Karpas-422 (cell line): ENCODE results near the gene PDE2A. TPM values are rescaled to one million over a fixed set of nuclear protein-coding genes. Genes with fewer than 3 reads are reported as not detected.
A peak's percentile ranks its signal among the peaks of the same experiment; 100 is the strongest.

ENCODE experiments used
- DNase-seq: peaks from one replicate; pipeline ENCODE4 v3.0.0-alpha.2; 2015
- H2AFZ ChIP-seq: fragments of 200-600 bp; sonication (generic); 2 replicates; pipeline ENCODE4 v1.6.1; 2014; ENCODE audit warnings: antibody characterized with exemption, low read length, mixed read lengths
- H3K27ac ChIP-seq: fragments of 200-600 bp; sonication (generic); 2 replicates; pipeline ENCODE4 v1.5.1; 2014; ENCODE audit warnings: mild to moderate bottlenecking, low read length, moderate library complexity
- H3K27me3 ChIP-seq: fragments of 200-600 bp; sonication (generic); 2 replicates; pipeline ENCODE4 v1.6.1; 2014; ENCODE audit warnings: low read length, mixed read lengths
- H3K36me3 ChIP-seq: fragments of 200-600 bp; sonication (generic); 2 replicates; pipeline ENCODE4 v1.6.1; 2014; ENCODE audit warnings: low read length, mixed read lengths; ENCODE audit not compliant: insufficient read depth
- H3K4me1 ChIP-seq: fragments of 200-600 bp; sonication (generic); 2 replicates; pipeline ENCODE4 v1.6.1; 2014; ENCODE audit warnings: mild to moderate bottlenecking, low read length, mixed read lengths
- H3K4me2 ChIP-seq: fragments of 200-600 bp; sonication (generic); 2 replicates; pipeline ENCODE4 v1.6.1; 2014; ENCODE audit warnings: low read length, low read depth, mild to moderate bottlenecking; ENCODE audit not compliant: poor library complexity, severe bottlenecking
- H3K4me3 ChIP-seq: fragments of 200-600 bp; sonication (generic); 2 replicates; pipeline ENCODE4 v1.5.1; 2014; ENCODE audit warnings: mild to moderate bottlenecking, antibody characterized with exemption, low read length, mixed read lengths
- H3K79me2 ChIP-seq: fragments of 200-600 bp; sonication (generic); 2 replicates; pipeline ENCODE4 v1.6.1; 2014; ENCODE audit warnings: mild to moderate bottlenecking, low read length, mixed read lengths
- H3K9ac ChIP-seq: fragments of 200-600 bp; sonication (generic); 2 replicates; pipeline ENCODE4 v1.6.0; 2014; ENCODE audit warnings: low read length
- H3K9me2 ChIP-seq: fragments of 200-600 bp; sonication (generic), shearing (Covaris generic); replicated peaks from 2 replicates; pipeline ENCODE4 v1.6.0; 2014; ENCODE audit warnings: mild to moderate bottlenecking, low read length, moderate library complexity; ENCODE audit not compliant: insufficient read depth
- H3K9me3 ChIP-seq: fragments of 300-700, 200-600 bp; sonication (generic); 2 replicates; pipeline ENCODE4 v1.6.1; 2014; ENCODE audit warnings: low read length, mixed read lengths
- H4K20me1 ChIP-seq: fragments of 200-600 bp; sonication (generic); 2 replicates; pipeline ENCODE4 v1.6.1; 2014; ENCODE audit warnings: mild to moderate bottlenecking, antibody characterized with exemption, low read length, low read depth; ENCODE audit not compliant: insufficient read depth
- total RNA-seq: library from RNA; depleted of rRNA; stranded (reverse); fragments of >200 nt; shearing (Covaris generic); gene quantifications from 2 replicates; pipeline ENCODE4 v1.2.3, GENCODE V29; 2014; ENCODE audit warnings: low replicate concordance

PDE2A gene
- total RNA-seq, 1 experiment from 2014 or later, result 1.8 TPM

GRCh38 chr11:72613450-72613849 is 60.8 kb downstream of the PDE2A start:
- H3K4me1 ChIP-seq, result peaks cover 16% of the 10 kb centered on the region
- H3K27ac ChIP-seq, result no peak overlapping the region
- H3K9me3 ChIP-seq, result no peaks in the 10 kb centered on the region
- H4K20me1 ChIP-seq, result peaks cover 18% of the 10 kb centered on the region; the same call in 1 of the 2 replicates
- H2AFZ ChIP-seq, result no peak overlapping the region
- no peak overlapping the region for H3K4me3 ChIP-seq
- no peaks in the 10 kb centered on the region for H3K27me3 ChIP-seq
- no peaks in the 10 kb centered on the region for H3K79me2 ChIP-seq
- no peak for DNase-seq
- no peaks in the 10 kb centered on the region for H3K36me3 ChIP-seq
- no peaks in the 10 kb centered on the region for H3K9me2 ChIP-seq
- H3K4me2 ChIP-seq, result no peak overlapping the region
- H3K9ac ChIP-seq, result no peak overlapping the region

DNA sequence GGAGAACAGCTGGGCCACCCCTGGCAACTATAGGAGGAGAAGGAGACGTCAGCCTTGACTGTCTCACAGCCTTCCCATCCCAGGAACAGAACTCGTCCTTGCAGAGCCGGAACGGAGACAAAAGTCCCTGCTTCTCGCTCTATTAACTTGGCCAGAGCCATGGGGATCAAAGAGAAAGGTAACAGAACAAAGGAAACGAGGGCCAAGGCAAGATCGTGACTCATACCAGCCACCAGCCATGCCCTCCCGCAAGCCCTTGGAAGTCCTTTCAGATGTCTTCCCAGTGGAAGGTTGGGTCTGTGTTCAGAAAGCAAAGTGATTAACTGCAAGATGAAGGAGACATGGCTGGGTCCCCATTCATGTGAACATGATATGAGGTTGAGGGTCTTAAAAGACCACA is 64.7 kb downstream of the PDE2A start:
- Histone ChIP-seq H3K9ac (no peak overlapping the region), H3K9me2 (no peaks in the 10 kb centered on the region), H2AFZ (no peak overlapping the region), H3K4me3 (no peak overlapping the region), H4K20me1 (peaks cover 26% of the 10 kb centered on the region; the same call in 1 of the 2 replicates), H3K27ac (no peak overlapping the region), H3K4me1 (peaks cover 14% of the 10 kb centered on the region), H3K27me3 (no peaks in the 10 kb centered on the region; the same call in 1 of the 2 replicates), H3K4me2 (peak overlapping the region; percentile 15), H3K36me3 (no peaks in the 10 kb centered on the region), H3K79me2 (no peaks in the 10 kb centered on the region), H3K9me3 (no peaks in the 10 kb centered on the region)
- no peak for DNase-seq

GRCh38 chr11:72609045-72609444 is 65.2 kb downstream of the PDE2A start:
- peak; percentile 80 for DNase-seq
- H3K4me1 ChIP-seq, result peaks cover 9% of the 10 kb centered on the region
- no peak overlapping the region for H3K4me3 ChIP-seq
- no peaks in the 10 kb centered on the region for H3K9me3 ChIP-seq
- H3K79me2 ChIP-seq, result no peaks in the 10 kb centered on the region
- no peaks in the 10 kb centered on the region; the same call in 1 of the 2 replicates for H3K27me3 ChIP-seq
- H3K4me2 ChIP-seq, result peak overlapping the region; percentile 15
- no peak overlapping the region for H3K9ac ChIP-seq
- peaks cover 26% of the 10 kb centered on the region; the same call in 1 of the 2 replicates for H4K20me1 ChIP-seq
- no peak overlapping the region for H3K27ac ChIP-seq
- no peaks in the 10 kb centered on the region for H3K9me2 ChIP-seq
- no peak overlapping the region for H2AFZ ChIP-seq
- H3K36me3 ChIP-seq, result no peaks in the 10 kb centered on the region

GRCh38 chr11:72607496-72607895 is 66.7 kb downstream of the PDE2A start:
- peaks cover 5% of the 10 kb centered on the region; the same call in 1 of the 2 replicates for H3K4me1 ChIP-seq
- no peaks in the 10 kb centered on the region; the same call in 1 of the 2 replicates for H3K27me3 ChIP-seq
- no peak for DNase-seq
- no peak overlapping the region for H3K9ac ChIP-seq
- no peaks in the 10 kb centered on the region for H3K36me3 ChIP-seq
- no peaks in the 10 kb centered on the region for H3K9me3 ChIP-seq
- peaks cover 20% of the 10 kb centered on the region; the same call in 1 of the 2 replicates for H4K20me1 ChIP-seq
- H3K79me2 ChIP-seq, result no peaks in the 10 kb centered on the region
- H3K9me2 ChIP-seq, result no peaks in the 10 kb centered on the region
- no peak overlapping the region for H3K27ac ChIP-seq
- no peak overlapping the region for H3K4me3 ChIP-seq
- H2AFZ ChIP-seq, result no peak overlapping the region
- no peak overlapping the region for H3K4me2 ChIP-seq

DNA sequence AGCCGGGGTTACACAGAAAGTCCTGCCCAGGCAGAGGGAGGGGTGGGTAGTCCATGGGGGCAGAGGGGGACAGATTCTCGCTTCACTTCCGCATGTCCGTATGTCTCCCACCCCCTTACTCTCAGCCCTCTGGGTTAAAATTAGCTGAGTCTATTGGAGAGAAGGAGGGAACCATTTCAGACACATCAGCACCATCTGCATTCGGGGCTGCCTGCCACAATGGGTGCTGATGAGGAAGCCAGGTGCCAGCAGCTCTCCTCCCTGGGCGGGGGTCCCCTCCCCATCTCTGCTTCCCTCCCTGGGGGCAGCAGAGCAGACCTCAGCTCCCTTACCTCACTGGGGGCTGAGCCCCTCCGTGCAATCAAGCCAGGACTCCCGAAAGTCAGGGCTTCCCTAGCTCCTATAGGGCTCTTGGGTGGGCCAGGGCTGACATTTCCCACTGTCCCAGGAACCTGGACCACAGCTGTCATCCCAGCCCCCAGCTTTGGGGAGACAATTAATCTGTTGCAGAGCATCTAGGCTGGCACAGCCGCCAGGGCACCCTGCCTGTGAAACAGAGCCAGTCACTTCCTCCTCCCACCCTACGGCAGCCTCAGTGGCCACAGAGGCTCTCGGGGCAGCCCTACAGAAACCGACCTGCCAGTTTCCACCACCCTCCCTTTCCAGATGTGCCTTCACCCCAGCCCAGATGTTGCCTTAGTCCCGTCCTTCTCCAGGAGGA is 67.3 kb downstream of the PDE2A start:
- H3K27me3 ChIP-seq, result no peaks in the 10 kb centered on the region; the same call in 1 of the 2 replicates
- no peak overlapping the region for H3K4me3 ChIP-seq
- peaks cover 19% of the 10 kb centered on the region; the same call in 1 of the 2 replicates for H4K20me1 ChIP-seq
- no peaks in the 10 kb centered on the region for H3K36me3 ChIP-seq
- no peak for DNase-seq
- H3K4me1 ChIP-seq, result peaks cover 5% of the 10 kb centered on the region; the same call in 1 of the 2 replicates
- no peaks in the 10 kb centered on the region for H3K9me3 ChIP-seq
- no peak overlapping the region for H3K4me2 ChIP-seq
- no peak overlapping the region for H2AFZ ChIP-seq
- H3K9ac ChIP-seq, result 0 out of 2 replicates have a peak overlapping the region, but pooled peaks have one; percentile 7
- H3K79me2 ChIP-seq, result no peaks in the 10 kb centered on the region
- no peak overlapping the region for H3K27ac ChIP-seq
- H3K9me2 ChIP-seq, result no peaks in the 10 kb centered on the region

- Histone ChIP-seq H3K4me3 (no peak overlapping the region), H3K27ac (no peak overlapping the region), H3K9me2 (no peaks in the 10 kb centered on the region), H4K20me1 (peaks cover 12% of the 10 kb centered on the region; the same call in 1 of the 2 replicates), H2AFZ (no peak overlapping the region), H3K4me1 (peaks cover 5% of the 10 kb centered on the region; the same call in 1 of the 2 replicates), H3K36me3 (no peaks in the 10 kb centered on the region), H3K27me3 (no peaks in the 10 kb centered on the region; the same call in 1 of the 2 replicates), H3K9ac (no peak overlapping the region), H3K4me2 (no peak overlapping the region), H3K79me2 (no peaks in the 10 kb centered on the region), H3K9me3 (no peaks in the 10 kb centered on the region)
- no peak for DNase-seq
Observed at GRCh38 chr11:72605973-72606747, 68.1 kb downstream of the PDE2A start.

DNA sequence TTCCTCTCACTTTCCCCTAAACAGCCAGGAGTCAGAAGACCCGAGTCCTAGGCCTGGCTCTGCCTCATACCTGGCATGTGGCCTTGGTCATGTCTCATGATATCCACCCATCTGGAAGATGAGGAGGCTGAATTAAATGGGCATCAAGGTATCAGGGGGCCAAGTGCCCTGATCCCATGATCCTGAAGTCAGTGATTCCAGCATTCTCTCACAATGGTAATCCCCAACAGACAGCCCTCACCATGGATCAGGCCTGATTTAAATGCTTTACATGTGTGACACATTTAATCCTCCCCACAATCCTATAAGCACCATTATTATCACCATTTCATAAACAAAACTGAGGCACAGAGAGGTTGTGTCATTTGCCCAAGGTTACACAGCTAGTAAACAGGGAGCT is 70.0 kb downstream of the PDE2A start:
- no peak overlapping the region for H3K9ac ChIP-seq
- H2AFZ ChIP-seq, result no peak overlapping the region
- H3K4me1 ChIP-seq, result peaks cover 2% of the 10 kb centered on the region; the same call in 1 of the 2 replicates
- H4K20me1 ChIP-seq, result peaks cover 12% of the 10 kb centered on the region; the same call in 1 of the 2 replicates
- no peaks in the 10 kb centered on the region for H3K9me3 ChIP-seq
- DNase-seq, result no peak
- no peaks in the 10 kb centered on the region for H3K9me2 ChIP-seq
- H3K79me2 ChIP-seq, result no peaks in the 10 kb centered on the region
- no peaks in the 10 kb centered on the region; the same call in 1 of the 2 replicates for H3K27me3 ChIP-seq
- no peak overlapping the region for H3K27ac ChIP-seq
- no peaks in the 10 kb centered on the region for H3K36me3 ChIP-seq
- no peak overlapping the region for H3K4me2 ChIP-seq
- H3K4me3 ChIP-seq, result no peak overlapping the region
